Measurements from ENCODE around the gene CCSER1. TPM values are rescaled to one million over a fixed set of nuclear protein-coding genes. Genes with fewer than 3 reads are reported as not detected.

CCSER1 gene
- total and polyA plus RNA-seq, 2 of the 8 experiments (the other 6 are each of a cell fraction or from before 2014, with no cell fraction given), result 0.26 to 0.84 TPM

DNA sequence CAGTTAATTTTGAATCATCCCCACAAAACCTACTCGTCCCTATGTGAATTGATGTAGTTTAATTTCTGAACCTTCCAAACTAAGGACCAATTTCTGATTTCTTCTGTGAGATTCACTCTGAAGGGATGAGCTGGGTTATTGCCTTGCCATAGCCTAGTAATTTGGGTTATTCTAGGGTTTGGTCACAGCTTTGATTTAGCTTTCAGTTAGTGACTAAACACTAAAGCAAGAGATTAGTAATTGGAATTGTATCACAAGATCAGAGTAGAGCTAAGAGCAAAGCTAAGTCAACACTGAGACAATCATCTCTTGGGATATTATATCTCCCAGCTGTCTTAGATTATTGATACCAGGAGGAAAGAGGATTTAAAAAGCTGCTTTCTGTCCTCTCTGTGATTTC is 588.0 kb downstream of the CCSER1 start:
- H4K5ac ChIP-seq (ENCODE audit: insufficient read length, low read depth, low read length), result no peak overlapping the region
- no peak overlapping the region for H2BK120ac ChIP-seq (replicated peaks; ENCODE audit: low read depth, low read length)
- H3K27me3 ChIP-seq (replicated peaks in 1 of 4; ENCODE audit: control insufficient read depth in 3 of 4, extremely low read depth in 1 of 4, insufficient read depth in 3 of 4, low read length in 3 of 4), result no peaks in the 10 kb centered on the region
- H2BK12ac ChIP-seq (ENCODE audit: low read depth, low read length), result no peak overlapping the region
- no peak overlapping the region for H3K27ac ChIP-seq (ENCODE audit: low read depth, low read length)
- no peak overlapping the region for H3K9ac ChIP-seq (replicated peaks in 1 of 4; ENCODE audit: extremely low read depth in 1 of 4, low read depth in 3 of 4, low read length in 3 of 4)
- no peak overlapping the region for H3K56ac ChIP-seq (replicated peaks; ENCODE audit: insufficient read length, low read depth, low read length)
- no peak overlapping the region for H3K4ac ChIP-seq (replicated peaks; ENCODE audit: insufficient read length, low read depth, low read length)
- H4K8ac ChIP-seq (ENCODE audit: extremely low read depth, insufficient read depth, low read length), result no peak overlapping the region
- H3K18ac ChIP-seq (ENCODE audit: extremely low read depth, low read length), result no peak overlapping the region
- no peaks in the 10 kb centered on the region for H4K20me1 ChIP-seq (replicated peaks in 1 of 2; ENCODE audit: control insufficient read depth in 1 of 2, insufficient read depth in 2 of 2, low read length in 2 of 2)
- H2BK15ac ChIP-seq (ENCODE audit: low read length), result no peak overlapping the region
- POLR2A ChIA-PET (ENCODE audit: partially characterized antibody), result no interaction called here
- no peaks in the 10 kb centered on the region for H3K79me1 ChIP-seq (ENCODE audit: low read depth, low read length)
- H3K14ac ChIP-seq (ENCODE audit: insufficient read length), result no peak overlapping the region
- no peak overlapping the region for H3K23ac ChIP-seq (ENCODE audit: insufficient read length)
- no peak overlapping the region for H2BK5ac ChIP-seq (ENCODE audit: low read depth, low read length)
- no peaks in the 10 kb centered on the region for H3K36me3 ChIP-seq (ENCODE audit: control insufficient read depth in 2 of 4, insufficient read depth in 4 of 4, low read length in 3 of 4)
- no peaks in the 10 kb centered on the region for H3K9me3 ChIP-seq (ENCODE audit: insufficient read depth in 2 of 2, low read depth in 1 of 2, low read length in 1 of 2)
- 0 out of 2 replicates have a peak overlapping the region, but pooled peaks have one; percentile 68 for H2AFZ ChIP-seq (ENCODE audit: low read length)
- FAIRE-seq (no peak), DNase-seq (ENCODE audit: low read depth in 1 of 2, low spot score in 2 of 2) (no peak)
- CTCF ChIA-PET (ENCODE audit: partially characterized antibody), result interaction anchor here (0.7 to 0.8 kb wide), 2 partner anchors 77 to 398 kb away, joined by 3 read pairs; no protein-coding TSS in a partner anchor
- no peaks in the 10 kb centered on the region for H3K23me2 ChIP-seq (ENCODE audit: low read depth, low read length)
- no peak for TF ChIP-seq BACH1 (IDR thresholded peaks at IDR 0.05; ENCODE audit: low read length)
- no peaks in the 10 kb centered on the region for H3K4me1 ChIP-seq (replicated peaks in 1 of 4; ENCODE audit: control insufficient read depth in 3 of 4, insufficient read depth in 4 of 4, low read length in 3 of 4)
- H2AK5ac ChIP-seq (ENCODE audit: low read depth, low read length), result no peak overlapping the region
- no peak overlapping the region for H2BK20ac ChIP-seq (ENCODE audit: low read length)
- WGBS, 2 experiments (ENCODE audit: extremely low coverage in 1 of 2, insufficient coverage in 1 of 2, insufficient read length in 1 of 2, insufficient replicate concordance in 2 of 2, low coverage in 1 of 2, low lambda C conversion rate in 2 of 2, missing lambda C conversion rate in 1 of 2), result 93% methylated on average over 1 of the region's 1 CpG; no CpG with 5 or more reads in 1 of the 2 experiments
- H4K91ac ChIP-seq (replicated peaks; ENCODE audit: insufficient read length, low read length), result no peak overlapping the region
- H3K4me3 ChIP-seq (ENCODE audit: extremely low read depth in 1 of 4, insufficient read depth in 2 of 4, low read depth in 3 of 4, low read length in 4 of 4), result no peak overlapping the region
- no peak overlapping the region for H3K4me2 ChIP-seq (ENCODE audit: insufficient read depth in 1 of 2, low read depth in 2 of 2, low read length in 2 of 2)
- H3K79me2 ChIP-seq (ENCODE audit: control insufficient read depth in 1 of 2, insufficient read depth in 2 of 2, low read length in 2 of 2), result no peaks in the 10 kb centered on the region
